Raji (cell line): Measurements from ENCODE around the gene KANTR.

Experiments used
- POLR2A ChIP-seq: IDR thresholded peaks from 2 replicates; pipeline ENCODE4 v1.6.1; 2011; ENCODE audit warnings: low read depth, low read length, control low read depth; ENCODE audit not compliant: insufficient read depth

Gene KANTR

GRCh38 chrX:53075011-53075410 lies 18.9 kb upstream of the KANTR start:
- TF ChIP-seq POLR2A: no peak

- no peak for TF ChIP-seq POLR2A
Observed at GRCh38 chrX:53076671-53077070, 17.3 kb upstream of the KANTR start.

DNA sequence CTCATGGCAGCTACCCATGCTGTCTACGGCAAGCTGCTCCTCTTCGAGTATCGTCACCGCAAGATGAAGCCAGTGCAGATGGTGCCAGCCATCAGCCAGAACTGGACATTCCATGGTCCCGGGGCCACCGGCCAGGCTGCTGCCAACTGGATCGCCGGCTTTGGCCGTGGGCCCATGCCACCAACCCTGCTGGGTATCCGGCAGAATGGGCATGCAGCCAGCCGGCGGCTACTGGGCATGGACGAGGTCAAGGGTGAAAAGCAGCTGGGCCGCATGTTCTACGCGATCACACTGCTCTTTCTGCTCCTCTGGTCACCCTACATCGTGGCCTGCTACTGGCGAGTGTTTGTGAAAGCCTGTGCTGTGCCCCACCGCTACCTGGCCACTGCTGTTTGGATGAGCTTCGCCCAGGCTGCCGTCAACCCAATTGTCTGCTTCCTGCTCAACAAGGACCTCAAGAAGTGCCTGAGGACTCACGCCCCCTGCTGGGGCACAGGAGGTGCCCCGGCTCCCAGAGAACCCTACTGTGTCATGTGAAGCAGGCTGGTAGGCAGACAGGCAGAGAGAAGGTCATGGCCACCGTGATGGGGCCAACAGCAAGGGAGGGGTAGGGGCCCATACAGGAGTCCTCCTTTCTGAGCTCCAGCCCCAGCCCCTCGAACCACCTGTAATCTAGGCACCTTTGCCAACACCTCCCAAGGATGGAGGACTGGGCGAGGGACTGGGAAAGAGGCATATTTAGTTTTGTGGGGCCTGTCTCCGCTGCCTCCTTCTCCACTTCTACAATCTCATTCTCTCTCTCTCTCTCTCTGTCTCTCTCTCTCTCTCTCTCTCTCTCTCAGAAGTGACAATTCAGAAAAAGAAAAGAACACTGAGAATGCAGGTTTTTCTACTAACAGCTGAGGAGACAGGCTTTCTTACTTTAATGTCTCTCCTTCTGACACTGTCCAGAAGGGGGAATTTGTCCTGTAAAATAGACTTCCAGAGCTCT lies 16.4 kb upstream of the KANTR start:
- no peak for TF ChIP-seq POLR2A

- no peak for TF ChIP-seq POLR2A
Observed at GRCh38 chrX:53078943-53079342, 15.0 kb upstream of the KANTR start.

DNA sequence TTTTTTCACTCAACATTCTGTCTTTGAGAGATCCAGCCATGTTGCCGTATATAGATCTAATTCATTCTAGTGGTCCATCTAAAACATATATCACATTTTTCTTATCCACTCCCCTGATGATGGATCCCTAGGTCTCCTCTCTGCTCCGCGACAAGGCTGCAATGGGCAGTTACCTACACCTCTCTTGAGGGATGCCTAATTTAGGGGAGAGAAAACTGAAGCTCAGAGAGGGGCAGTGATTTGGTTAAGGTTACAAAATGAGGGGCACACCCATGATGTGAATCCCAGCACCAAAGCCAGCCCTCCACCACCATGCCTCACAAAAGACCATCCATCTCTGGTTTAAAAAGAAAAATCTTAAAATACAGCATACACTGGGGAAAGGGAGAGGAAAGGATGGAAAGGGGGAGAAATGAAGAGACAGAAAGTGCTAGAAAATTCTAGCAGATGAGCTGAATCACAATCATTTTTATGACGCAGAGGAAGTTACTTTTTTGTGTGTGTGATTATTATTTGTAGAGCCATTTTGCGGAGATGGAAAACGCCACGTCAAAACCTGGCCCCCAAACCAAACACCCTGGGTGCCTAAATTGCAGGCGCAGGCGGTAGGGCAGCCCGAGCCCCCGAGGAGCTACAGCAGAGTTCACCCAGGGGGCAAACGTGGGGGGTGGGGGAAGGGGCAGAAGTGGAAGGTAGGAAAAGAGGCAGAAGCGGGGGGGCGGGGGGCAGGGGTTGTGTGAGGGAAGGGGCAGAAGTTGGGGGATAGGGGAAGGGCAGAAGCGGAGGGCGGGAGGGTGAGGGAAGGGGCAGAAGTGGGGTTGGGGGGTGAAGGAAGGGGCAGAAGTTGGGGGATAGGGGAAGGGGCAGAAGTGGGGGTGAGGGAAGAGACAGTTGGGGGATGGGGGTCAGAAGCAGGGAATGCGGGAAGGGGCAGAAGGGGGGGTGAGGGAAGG lies 13.0 kb upstream of the KANTR start:
- no peak for TF ChIP-seq POLR2A

- TF ChIP-seq POLR2A: peak; percentile 98
Observed at GRCh38 chrX:53081925-53082772, 11.8 kb upstream of the KANTR start, which contains the start of gene TSPYL2. Gene TSPYL2, plus strand, starts transcription at chrX:53082367. Its CDS starts 132 bp downstream, at chrX:53082499.

- TF ChIP-seq POLR2A: no peak
Observed at GRCh38 chrX:53082773-53083616, 10.9 kb upstream of the KANTR start.

GRCh38 chrX:53084043-53084570 lies 9.8 kb upstream of the KANTR start:
- no peak for TF ChIP-seq POLR2A

GRCh38 chrX:53084863-53085262 lies 9.1 kb upstream of the KANTR start:
- TF ChIP-seq POLR2A: no peak

DNA sequence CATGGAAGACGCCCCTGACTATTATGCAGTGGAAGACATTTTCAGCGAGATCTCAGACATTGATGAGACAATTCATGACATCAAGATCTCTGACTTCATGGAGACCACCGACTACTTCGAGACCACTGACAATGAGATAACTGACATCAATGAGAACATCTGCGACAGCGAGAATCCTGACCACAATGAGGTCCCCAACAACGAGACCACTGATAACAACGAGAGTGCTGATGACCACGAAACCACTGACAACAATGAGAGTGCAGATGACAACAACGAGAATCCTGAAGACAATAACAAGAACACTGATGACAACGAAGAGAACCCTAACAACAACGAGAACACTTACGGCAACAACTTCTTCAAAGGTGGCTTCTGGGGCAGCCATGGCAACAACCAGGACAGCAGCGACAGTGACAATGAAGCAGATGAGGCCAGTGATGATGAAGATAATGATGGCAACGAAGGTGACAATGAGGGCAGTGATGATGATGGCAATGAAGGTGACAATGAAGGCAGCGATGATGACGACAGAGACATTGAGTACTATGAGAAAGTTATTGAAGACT lies 8.2 kb upstream of the KANTR start:
- TF ChIP-seq POLR2A: no peak

DNA sequence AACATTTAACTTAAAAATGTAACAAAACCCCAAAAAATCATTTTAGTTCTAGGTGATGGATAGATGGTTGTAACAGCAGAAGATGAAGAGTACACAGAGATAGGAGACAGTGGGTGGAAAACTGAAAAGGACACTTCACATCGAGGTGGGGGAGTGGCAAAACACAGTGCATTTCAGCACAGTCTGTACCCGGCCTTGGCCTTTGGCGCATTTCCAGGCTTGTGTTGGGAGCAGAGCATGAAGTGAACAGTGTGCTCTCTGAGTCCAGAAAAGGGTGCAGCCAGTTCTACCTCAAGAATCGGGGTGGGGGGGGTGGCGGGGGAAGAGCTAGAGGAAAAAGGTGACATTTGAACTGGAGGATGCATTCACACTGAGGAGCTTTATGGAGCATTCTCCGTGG lies 7.5 kb upstream of the KANTR start:
- TF ChIP-seq POLR2A: no peak

DNA sequence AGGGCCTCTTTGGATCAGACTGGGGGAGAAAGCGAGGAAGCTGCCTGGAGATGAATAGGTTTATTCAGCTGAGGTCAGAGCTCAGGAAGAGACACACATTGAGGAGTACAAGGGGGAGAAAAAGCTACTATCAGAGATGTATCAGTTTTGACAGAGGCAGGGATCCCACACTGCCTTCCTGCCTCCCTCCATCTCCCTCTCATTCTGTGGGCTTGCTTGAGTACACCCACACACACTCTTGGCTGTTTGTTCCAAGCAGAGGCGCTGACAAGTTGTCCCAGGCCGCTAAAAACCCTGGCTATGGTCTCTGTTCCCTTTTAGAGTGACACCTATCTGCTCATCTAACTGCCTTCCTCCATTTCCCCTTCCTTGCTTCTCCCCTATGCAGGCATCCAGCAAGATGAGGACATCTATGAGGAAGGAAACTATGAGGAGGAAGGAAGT lies 6.5 kb upstream of the KANTR start:
- no peak for TF ChIP-seq POLR2A
